Dermis blood vessel endothelial cell (primary cell): ENCODE results near the gene RCHY1. TPM values are rescaled to one million over a fixed set of nuclear protein-coding genes. Genes with fewer than 3 reads are reported as not detected.
A peak's percentile ranks its signal among the peaks of the same experiment; 100 is the strongest.
"Not testable (repeated sequence)": the region's sequence is repeated elsewhere in the genome, so short reads cannot be mapped to it uniquely, and the experiment has no call there.

ENCODE experiments used
- DNase-seq: peaks from one replicate; pipeline ENCODE4 v3.0.0; 2010
- total RNA-seq: library from RNA; depleted of rRNA; stranded (reverse); fragments of >200 nt; gene quantifications from 2 replicates; pipeline ENCODE4 v1.2.3, GENCODE V29; 2014

RCHY1 gene
- 49.7 and 53.2 TPM in 2 replicates for total RNA-seq

DNA sequence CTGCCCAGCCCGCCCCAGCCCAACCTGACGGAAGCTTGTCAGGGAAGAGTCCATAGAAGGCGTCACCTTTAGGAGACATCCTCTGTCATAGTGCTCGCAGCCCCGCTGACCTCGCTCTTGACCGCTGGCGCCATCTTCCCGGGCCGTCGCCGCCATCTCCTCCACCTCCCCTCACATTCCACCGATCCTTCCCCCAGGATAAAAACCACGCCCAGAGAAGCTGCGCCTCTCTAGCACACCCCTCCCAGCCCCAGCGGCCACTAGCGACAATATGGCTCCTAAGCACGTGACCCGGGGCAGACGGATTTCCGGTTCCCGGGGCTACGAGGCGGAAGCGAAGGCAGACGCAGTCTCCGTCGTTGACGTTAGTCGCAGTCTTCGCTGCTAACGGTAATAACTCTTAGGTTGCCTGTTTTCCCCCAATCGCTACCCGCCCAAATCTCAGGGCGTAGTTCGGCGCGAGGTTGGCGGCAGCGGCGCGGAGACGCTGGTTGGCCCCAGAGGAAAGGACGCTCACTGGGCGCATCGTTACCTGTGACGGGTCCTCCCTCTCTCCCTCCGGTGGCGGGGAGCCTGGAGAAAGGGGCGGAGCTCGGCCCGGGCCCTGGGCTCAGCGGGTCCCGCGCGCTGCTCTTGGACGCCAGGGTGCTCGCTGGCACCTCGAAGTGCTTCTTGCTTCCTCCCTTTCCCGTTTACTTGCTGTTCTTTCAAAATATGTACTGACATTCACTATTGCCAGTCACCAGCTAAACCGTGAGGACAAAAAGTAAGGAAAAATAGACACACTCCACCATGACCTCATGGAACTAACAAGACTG, at the start of gene RCHY1, which contains the start of gene THAP6:
Gene RCHY1, minus strand, starts transcription at position 273 of the 818 bp plus-strand sequence. Its CDS starts 117 bp downstream, at position 156.
Gene THAP6, plus strand, starts transcription at position 343 of the 818 bp plus-strand sequence. CDS start 980 bp downstream, outside the sequence.
- peak; percentile 93 for DNase-seq

DNA sequence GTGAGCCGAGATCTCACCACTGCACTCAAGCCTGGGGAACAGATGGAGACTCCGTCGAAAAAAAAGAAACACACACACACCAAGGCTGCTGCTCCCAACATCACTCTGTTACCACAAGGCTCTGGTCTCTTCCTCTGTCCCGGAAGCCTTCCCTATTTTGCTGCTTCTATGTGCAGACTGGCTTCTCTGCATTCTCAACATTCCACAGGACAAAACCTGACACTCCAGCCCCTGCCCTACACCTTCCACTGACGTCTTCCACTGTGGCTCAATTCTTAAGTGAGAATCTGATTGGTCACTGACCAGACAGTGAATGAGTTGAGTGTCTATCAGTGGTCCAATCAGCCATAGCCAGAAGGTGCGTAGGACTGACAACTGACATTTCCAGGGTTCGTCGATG, 47.6 kb upstream of the RCHY1 start:
- DNase-seq = no peak

DNA sequence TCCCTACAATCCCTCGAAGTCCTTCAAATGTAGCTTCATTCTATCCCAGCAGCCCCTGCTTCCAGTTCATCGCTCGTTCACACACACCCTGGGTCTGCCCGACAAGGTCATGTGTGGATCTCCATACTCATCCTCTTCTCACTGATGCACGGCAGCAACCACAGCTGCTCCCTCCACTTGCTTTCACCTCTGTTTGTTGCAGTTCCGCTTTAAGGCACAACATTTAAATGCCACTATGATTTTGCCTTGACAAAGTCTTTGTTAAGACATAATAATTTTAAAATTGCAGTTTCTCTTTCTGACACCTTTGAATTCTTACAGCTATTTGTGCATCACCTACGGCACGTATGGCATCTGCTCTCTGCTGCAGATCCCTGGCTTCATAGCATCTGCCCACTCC, 43.5 kb upstream of the RCHY1 start:
- no peak for DNase-seq

DNA sequence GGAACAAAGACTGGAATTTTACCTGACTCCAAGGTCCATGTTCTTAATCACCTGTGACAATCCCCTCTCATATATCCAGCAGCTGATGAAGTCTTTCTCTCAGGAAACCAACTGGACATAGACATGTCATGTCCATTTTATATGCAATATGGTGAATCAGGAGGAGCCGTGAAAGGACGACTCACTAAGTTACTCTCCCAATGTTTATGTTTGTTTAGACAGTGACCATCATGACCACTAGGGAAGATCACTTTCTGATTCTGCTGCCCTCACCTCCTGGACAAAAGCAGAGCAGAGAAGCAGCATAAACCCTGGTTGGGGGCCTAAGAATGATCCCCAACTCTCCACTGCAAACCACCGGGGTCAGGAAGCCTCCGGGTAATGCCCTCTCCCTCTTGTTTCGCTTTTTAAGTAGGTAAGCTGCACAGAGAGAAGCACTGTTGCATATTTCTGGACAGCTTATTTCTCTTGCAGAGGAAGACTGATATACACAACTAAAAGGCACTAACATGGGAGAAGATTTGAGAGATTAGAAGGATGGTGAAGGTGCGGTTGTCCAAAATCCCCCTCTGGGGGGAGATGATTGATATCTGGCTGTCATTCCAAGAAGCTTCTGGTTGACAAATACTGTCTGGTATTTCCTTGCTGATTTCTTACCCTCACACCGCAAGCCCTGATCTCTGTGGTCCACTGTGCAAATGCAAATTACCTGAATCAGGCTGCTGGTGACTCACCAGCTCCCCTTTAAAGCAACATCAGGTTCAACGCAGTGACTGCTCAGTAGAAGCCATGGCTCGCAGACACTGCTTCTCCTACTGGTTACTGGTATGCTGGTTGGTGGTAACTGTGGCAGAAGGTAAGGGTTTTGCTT, 41.3 kb upstream of the RCHY1 start, which contains the start of gene ODAPH:
Gene ODAPH, plus strand, starts transcription at position 773 of the 871 bp plus-strand sequence. Its CDS starts 17 bp downstream, at position 790.
- DNase-seq = no peak

DNA sequence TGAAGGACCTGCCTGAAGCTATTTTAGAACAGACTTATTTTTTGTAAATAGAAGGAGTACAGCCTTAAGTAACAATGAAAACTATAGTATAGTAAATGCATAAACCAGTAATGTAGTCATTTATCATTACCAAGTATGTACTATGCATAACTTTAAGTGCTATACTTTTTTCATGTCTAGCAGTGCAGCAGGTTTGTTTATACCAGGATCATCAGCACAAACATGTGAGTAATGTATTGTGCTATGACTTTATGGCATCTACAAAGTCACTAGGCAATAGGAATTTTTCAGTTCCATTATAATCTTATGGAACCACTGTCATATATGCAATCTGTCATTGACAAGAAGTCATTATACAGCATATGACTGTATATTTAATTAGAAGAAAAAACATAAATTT, 38.2 kb upstream of the RCHY1 start:
- DNase-seq = no peak

DNA sequence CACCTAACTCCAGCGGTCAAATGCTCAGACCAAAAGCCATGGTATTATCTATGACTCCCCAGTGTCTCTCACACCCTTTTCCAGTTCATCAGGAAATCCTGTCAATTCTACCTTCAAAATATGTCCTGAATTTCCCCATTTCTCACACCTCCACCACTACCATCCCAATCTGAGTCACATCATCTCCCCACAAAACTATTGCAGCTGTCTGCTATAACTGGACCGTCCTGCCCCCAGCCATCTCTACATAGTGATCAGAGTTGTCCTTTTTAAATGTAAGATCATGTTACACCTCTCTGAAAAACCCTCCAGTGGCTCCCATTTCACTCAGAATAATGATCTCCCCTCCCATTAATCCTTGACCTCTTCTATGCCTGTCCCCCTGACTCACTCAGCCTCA, 34.8 kb upstream of the RCHY1 start:
- DNase-seq = no peak

DNA sequence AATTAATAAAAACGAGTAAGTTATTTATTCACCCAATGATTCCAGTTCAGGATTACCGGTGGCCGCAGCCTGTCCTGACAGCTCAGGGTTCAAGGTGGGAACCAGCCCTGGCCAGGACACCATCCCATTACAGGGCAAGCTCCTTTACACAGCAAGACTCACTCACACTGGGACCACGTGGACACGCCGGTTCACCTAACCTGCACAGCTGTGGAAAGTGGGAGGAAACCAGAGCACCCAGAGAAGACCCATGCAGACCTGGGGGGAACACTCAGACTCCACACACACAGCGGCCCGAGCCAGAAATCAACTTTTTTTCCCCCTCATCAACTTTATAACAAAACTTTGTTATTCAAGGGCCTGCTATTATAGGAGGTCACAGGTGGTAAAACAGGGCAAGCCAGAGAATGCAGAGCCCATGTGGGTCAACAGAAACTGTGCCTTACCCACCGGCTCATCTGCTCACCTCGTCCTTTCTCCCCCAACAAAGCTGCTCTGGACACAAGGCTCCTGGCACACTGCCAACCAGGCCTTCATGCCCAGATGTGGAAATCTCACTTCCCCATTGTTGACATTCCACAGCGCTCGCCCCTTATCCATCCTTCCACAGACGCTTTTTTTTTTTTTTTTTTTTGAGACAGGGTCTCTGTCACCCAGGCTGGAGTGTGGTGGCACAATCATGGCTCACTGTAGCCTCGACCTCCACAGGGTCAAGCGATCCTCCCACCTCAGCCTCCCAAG, 33.6 kb upstream of the RCHY1 start:
- peak; percentile 40 for DNase-seq

DNA sequence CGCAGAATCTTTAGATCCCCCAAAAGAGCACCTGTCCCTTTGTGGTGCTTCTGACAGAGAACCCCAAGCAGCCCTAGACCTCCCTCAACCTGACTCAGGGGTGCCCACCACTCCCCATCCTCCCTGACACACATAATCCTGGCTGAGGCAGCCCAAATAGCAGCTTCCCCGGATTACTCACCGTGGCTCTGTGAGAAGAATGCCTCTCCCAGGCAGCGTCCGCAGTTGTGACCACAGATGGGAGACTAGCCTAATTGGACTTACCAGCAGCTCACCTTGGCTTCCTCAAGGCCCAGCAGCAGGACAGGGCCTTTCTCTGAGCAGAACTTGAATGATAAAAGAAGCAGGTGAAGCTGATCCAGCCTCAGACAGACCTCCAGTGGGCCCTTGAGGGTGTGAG, 31.3 kb upstream of the RCHY1 start:
- DNase-seq = no peak

DNA sequence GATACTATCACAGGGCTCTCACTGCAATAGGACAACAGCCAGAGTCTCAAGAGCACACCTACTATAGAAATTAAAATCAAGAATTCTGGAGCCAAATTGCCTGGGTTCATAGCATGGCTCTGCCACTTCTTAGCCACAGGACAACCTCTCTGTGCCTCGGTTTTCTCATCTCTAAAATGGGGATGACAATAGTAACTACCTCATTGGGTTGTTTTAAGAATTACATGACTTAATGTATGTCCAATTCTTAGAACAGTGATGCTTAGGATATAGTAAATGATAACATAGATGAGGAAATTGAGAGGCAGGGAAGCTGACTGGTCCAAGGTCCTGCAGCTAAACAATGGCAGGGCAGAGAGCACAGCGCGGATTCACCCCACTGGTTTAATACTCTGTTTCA, 30.7 kb upstream of the RCHY1 start:
- no peak for DNase-seq

DNA sequence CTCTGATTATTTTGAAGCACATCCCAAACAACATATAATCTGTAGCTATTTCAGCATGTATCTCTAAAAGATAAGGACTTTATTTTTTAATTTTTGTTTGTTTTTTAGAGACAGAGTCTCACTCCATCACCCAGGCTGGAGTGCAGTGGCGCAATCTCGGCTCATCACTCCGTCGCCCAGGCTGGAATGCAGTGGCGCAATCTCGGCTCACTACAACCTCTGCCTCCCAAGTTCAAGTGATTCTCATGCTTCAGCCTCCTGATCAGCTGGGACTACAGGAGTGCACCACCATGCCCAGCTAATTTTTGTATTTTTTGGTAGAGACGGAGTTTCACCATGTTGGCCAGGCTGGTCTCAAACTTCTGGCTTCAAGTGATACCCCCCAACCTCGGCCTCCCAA, 30.0 kb upstream of the RCHY1 start:
- DNase-seq = not testable (repeated sequence)

DNA sequence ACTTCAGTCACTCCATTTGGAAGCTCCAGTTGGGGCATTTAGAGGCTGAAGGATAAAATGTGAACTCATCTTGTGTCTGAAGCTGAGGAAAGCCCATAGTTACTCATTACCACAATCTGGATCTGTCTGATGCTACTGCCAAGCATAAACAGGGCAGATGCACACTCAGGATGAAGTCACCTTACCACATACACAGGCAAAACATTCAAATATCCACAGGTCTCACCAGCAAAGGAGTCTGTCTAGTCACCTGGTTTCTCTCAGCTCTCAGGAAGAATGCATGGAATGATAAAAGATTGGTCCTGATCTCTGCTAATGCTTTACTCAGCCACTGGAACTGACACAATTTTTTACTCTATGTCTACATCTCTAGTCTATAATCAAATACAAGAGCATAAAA, 28.6 kb upstream of the RCHY1 start:
- DNase-seq = no peak

DNA sequence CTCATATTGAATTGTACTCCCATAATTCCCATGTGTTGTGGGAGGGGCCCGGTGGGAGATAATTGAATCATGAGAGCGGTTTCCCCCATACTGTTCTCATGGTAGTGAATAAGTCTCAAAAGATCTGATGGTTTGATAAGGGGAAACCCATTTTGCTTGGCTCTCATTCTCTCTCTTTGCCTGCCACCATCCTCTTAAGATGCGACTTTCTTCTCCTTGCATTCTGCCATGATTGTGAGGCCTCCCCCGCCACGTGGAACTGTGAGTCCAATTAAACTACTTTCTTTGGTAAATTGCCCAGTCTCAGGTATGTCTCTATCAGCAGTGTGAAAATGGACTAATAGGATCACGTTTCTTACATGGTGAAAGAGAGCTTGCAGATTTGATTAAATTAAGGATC, 23.1 kb upstream of the RCHY1 start:
- DNase-seq = not testable (repeated sequence)

DNA sequence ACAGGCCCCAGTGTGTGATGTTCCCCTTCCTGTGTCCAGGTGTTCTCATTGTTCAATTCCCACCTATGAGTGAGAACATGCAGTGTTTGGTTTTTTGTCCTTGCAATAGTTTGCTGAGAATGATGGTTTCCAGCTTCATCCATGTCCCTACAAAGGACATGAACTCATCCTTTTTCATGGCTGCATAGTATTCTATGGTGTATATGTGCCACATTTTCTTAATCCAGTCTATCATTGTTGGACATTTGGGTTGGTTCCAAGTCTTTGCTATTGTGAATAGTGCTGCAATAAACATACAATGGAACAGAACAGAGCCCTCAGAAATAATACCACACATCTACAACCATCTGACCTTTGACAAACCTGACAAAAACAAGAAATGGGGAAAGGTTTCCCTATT, 19.7 kb upstream of the RCHY1 start:
- not testable (repeated sequence) for DNase-seq

DNA sequence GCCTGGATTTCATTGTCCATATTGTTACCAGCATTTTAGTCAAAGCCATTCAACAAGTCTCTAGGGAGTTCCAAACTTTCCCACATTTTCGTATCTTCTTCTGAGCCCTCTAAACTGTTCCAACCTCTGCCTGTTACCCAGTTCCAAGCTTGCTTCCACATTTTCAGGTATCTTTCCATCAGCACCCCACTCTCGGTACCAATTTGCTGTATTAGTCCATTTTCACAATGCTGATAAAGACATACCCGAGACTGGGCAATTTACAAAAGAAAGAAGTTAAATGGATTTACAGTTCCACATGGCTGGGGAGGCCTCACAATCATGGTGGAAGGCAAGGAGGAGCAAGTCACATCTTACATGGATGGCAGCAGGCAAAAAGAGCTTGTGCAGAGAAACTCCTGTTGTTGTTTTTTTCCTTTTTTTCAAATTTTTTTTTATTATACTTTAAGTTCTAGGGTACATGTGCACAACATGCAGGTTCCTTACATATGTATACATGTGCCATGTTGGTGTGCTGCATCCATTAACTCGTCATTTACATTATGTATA, 19.2 kb upstream of the RCHY1 start:
- DNase-seq = not testable (repeated sequence)

DNA sequence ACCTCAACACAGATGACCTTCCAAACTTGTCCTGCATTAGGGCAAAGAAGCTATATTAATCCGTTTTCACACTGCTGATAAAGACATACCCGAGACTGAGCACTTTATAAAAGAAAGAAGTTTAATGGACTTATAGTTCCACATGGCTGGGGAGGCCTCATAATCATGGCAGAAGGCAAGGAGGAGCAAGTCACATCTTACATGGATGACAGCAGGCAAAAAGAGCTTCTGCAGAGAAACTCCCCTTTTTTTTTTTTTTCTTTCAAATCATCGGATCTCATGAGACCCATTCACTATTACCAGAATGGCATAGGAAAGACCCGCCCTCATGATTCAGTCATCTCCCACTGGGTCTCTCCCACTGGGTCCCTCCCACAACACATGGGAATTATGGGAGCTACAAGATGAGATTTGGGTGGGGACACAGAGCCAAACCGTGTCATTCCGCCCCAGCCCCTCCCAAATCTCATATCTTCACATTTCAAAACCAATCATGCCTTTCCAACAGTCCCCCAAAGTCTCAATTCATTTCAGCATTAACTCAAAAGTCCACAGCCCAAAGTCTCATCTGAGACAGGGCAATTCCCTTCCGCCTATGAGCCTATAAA, 17.4 kb upstream of the RCHY1 start:
- DNase-seq = not testable (repeated sequence)

DNA sequence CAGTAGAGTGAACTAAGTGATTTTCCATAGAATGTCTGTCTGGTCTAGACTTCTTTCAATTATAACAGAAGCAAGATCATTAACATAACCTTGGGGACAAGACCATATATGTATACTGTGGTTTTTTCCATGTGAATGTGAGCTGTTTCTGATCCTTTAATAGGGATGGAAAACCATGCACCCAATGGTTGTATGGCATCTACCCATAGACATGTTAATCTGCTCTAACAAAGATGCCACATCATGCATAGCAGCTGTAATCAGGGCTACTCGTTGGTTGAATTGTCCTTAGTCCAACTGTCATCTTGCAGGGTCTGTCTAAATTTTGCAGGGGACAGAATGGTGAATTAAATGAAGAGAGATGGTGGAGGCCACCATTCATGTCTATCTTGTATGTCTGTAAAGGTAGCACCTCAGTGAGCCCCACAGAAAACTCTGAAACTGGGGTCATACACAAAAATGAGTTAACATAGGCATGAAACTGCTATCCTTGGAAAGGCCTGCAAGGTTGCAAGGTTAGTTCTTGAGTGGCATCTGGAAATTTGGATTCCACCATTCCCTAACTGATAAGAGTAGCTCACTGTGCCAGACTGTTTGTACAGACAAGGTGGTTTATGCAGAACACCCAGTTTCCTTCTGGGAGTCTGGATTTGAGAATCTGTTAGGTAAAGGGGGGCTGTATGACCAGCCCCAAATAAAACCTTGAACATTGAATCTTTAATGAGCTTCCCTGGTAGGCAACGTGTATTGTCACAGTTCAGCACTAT, 16.5 kb upstream of the RCHY1 start:
- DNase-seq = no peak

DNA sequence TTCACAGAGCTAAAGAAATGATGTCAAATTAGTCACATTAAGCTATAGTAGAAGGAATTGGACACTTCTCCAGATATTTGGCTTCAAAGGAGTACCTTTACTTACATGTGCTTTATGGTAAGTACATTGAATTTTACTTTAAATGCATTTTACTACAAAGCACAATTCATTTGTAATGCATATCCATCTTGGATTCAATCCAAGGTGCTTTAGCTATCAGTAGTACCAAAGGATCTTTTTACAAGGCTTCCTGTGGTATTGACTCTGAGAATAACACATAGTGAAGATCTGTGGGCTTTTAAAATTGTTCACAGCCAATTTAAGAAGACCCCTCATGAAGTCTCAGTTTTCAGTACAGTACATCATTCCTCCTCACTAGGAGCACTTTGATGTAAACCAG, 13.3 kb upstream of the RCHY1 start:
- no peak for DNase-seq

DNA sequence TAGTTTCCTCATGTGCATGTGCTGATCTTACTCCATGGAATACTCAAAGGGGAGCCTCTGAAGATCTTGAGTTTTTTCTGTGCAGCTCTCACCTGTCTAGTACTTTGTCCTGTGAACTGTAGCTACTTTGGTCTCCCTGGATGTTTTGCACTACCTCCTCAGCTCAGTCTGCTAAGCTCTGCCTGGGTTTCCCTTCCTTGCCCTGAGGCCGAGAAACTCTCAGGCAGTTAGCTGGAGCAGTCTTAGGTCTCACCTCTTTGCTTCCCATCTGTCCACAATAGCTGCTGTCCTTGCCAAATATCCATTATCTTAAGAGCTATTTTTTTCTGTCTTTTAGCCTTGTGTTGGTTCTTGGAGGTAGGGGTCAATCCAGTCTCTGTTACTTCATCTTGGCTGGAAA, 11.7 kb upstream of the RCHY1 start:
- no peak for DNase-seq

DNA sequence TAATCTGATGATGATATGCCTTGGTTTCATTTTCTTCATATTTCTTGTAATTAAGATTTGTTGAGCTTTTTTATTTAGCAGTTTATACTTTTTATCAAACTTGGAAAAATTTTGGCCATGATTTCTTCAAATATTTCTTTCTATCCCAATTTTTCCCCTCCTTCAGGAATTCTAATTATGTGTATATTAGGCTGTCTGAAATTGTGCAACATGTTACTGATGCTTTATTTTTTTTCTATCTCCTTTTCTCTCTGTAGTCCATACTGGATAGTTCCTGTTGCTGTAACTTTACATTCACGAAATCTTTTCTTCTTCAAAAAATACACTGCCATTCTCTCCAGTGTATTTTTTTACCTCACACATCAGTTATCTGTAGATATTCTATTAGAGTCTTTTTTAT, 10.9 kb upstream of the RCHY1 start:
- DNase-seq = no peak

DNA sequence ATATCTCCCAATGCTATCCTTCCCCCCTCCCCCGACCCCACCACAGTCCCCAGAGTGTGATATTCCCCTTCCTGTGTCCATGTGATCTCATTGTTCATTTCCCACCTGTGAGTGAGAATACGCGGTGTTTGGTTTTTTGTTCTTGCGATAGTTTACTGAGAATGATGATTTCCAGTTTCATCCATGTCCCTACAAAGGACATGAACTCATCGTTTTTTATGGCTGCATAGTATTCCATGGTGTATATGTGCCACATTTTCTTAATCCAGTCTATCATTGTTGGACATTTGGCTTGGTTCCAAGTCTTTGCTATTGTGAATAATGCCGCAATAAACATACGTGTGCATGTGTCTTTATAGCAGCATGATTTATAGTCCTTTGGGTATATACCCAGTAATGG, 5.2 kb upstream of the RCHY1 start:
- not testable (repeated sequence) for DNase-seq

DNA sequence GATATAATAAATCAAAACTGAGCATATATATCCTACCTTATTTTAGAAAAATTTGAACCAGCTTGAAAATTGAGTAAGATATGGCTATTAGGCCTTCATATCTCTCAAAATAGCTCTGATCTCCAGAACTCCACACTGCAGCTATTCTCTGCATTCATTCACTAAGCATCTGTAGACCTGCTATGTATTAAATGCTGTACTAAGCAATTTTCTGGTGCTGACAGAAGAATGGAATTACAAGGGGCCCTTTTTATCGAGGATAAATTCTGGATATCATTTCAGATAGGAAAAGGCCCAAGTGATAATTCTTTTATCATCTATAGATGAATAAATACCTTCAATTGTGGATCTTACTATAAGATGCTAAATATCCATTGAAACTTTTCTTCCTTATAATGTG, 1.9 kb upstream of the RCHY1 start:
- no peak for DNase-seq
